GM12878 (cell line): ENCODE data around the gene SCARB1. TPM values are rescaled to one million over a fixed set of nuclear protein-coding genes. Genes with fewer than 3 reads are reported as not detected.
A peak's percentile ranks its signal among the peaks of the same experiment; 100 is the strongest.

ENCODE experiments used
- ATAC-seq: fragments of 200-7000 bp; cut with Tn5 transposase; 3 replicates; pipeline ENCODE4 v1.9.1; 2020; ENCODE audit warnings: mild to moderate bottlenecking, moderate library complexity
- BruUV-seq: library from RNA; stranded (reverse); fragments of 400-500 nt; replicated peaks from 2 replicates; lab custom pipeline; 2021; lab: Mats Ljungman, UMichigan
- CTCF ChIA-PET: fragments of 300-600 bp; sonication (Branson Sonifier 250); formaldehyde crosslinking; extraction: SDS; loops from one replicate; lab custom pipeline; 2021; ENCODE audit warnings: inconsistent platforms; lab: Yijun Ruan, JAX
- POLR2A ChIA-PET: fragments of 350-600 bp; formaldehyde crosslinking; extraction: SDS; loops from one replicate; lab custom pipeline; 2021; ENCODE audit warnings: inconsistent platforms; lab: Charles Lee
- RAD21 ChIA-PET: fragments of 300-600 bp; sonication (Branson Sonifier 250); formaldehyde crosslinking; loops from one replicate; lab custom pipeline; 2023; ENCODE audit warnings: antibody characterized with exemption; ENCODE audit not compliant: unreplicated experiment; lab: Charles Lee
- SMC1A ChIA-PET: fragments of 300-600 bp; sonication (Branson Sonifier 250); formaldehyde crosslinking; loops from one replicate; lab custom pipeline; 2023; ENCODE audit not compliant: unreplicated experiment, uncharacterized antibody; lab: Charles Lee
- DNase-seq: peaks from one replicate; pipeline ENCODE4 v3.0.0-alpha.2; 2011; ENCODE audit warnings: low read depth, low spot score
- FAIRE-seq: peaks from 3 replicates; lab custom pipeline; 2011; peaks lifted over from hg19 to GRCh38; lab: Jason Lieb, UNC
- H2AFZ ChIP-seq: 2 replicates; pipeline ENCODE4 v1.6.0; 2011; ENCODE audit warnings: low read depth, low read length, control low read depth; ENCODE audit not compliant: control insufficient read depth
- H3K27ac ChIP-seq: 2 replicates; pipeline ENCODE4 v1.5.1; 2011; ENCODE audit warnings: control low read depth; ENCODE audit not compliant: control insufficient read depth, insufficient read depth
- H3K27me3 ChIP-seq, 2 experiments: replicated peaks in 1 of 2; 2 replicates each; pipeline versions ENCODE4 v1.6.0 to v1.6.1; 2011; ENCODE audit warnings: low read length in 1 of 2; ENCODE audit not compliant: control insufficient read depth in 2 of 2, insufficient read depth in 2 of 2
- H3K36me3 ChIP-seq, 2 experiments: 2 replicates each; pipeline ENCODE4 v1.5.1; 2011; ENCODE audit warnings: low read length in 1 of 2; ENCODE audit not compliant: control insufficient read depth in 2 of 2, insufficient read depth in 2 of 2
- H3K4me1 ChIP-seq: 2 replicates; pipeline ENCODE4 v1.6.1; 2011; ENCODE audit warnings: mild to moderate bottlenecking, low read length, moderate library complexity, mixed read lengths; ENCODE audit not compliant: control insufficient read depth, insufficient read depth
- H3K4me2 ChIP-seq: 2 replicates; pipeline ENCODE4 v1.6.0; 2011; ENCODE audit warnings: control low read depth; ENCODE audit not compliant: control insufficient read depth, insufficient read depth
- H3K4me3 ChIP-seq: fragments of 200-600 bp; sonication (generic); 2 replicates; pipeline ENCODE4 v1.5.1; 2016
- H3K79me2 ChIP-seq: 2 replicates; pipeline ENCODE4 v1.6.0; 2011; ENCODE audit warnings: low read length; ENCODE audit not compliant: control insufficient read depth, insufficient read depth
- H3K9ac ChIP-seq: 2 replicates; pipeline ENCODE4 v1.8.0; 2011; ENCODE audit warnings: low read length, control low read depth, mixed read lengths; ENCODE audit not compliant: control insufficient read depth, insufficient read depth
- H3K9me3 ChIP-seq: replicated peaks from 3 replicates; pipeline ENCODE4 v1.5.1; 2011; ENCODE audit warnings: mild to moderate bottlenecking, low read length; ENCODE audit not compliant: control insufficient read depth, insufficient read depth
- H4K20me1 ChIP-seq: 2 replicates; pipeline ENCODE4 v1.6.0; 2011; ENCODE audit not compliant: control insufficient read depth, insufficient read depth
- EGR1 ChIP-seq, 2 experiments: IDR thresholded peaks; 1 replicate in 1 of 2; 2 replicates in 1 of 2; pipeline ENCODE4 v1.6.1; 2011 to 2012; ENCODE audit warnings: low read depth in 2 of 2, low read length in 2 of 2, borderline replicate concordance in 1 of 2, mild to moderate bottlenecking in 1 of 2, moderate library complexity in 1 of 2
- ETV6 ChIP-seq, 2 experiments: fragments of 450-650 bp in 1 of 2; IDR thresholded peaks in 1 of 2; conservative IDR thresholded peaks in 1 of 2; 2 replicates each; pipeline ENCODE4 v1.6.1; 2014; ENCODE audit warnings: antibody characterized with exemption in 1 of 2, borderline replicate concordance in 1 of 2, low read depth in 1 of 2, mild to moderate bottlenecking in 1 of 2, moderate library complexity in 1 of 2
- FOXM1 ChIP-seq: IDR thresholded peaks from 2 replicates; pipeline ENCODE4 v1.6.1; 2012; ENCODE audit warnings: low read depth, mild to moderate bottlenecking, inconsistent platforms, low read length, moderate library complexity
- GATAD2B ChIP-seq: fragments of 450-650 bp; conservative IDR thresholded peaks from 2 replicates; pipeline ENCODE4 v1.6.1; 2017; ENCODE audit warnings: low read depth, mild to moderate bottlenecking, moderate library complexity
- JUND ChIP-seq: IDR thresholded peaks from 2 replicates; pipeline ENCODE4 v1.6.1; 2012; ENCODE audit warnings: low read depth, mild to moderate bottlenecking, low read length, improper control_type of control experiment, moderate library complexity
- MEF2A ChIP-seq: IDR thresholded peaks from 2 replicates; pipeline ENCODE4 v1.6.1; 2011; ENCODE audit warnings: low read depth, mild to moderate bottlenecking, low read length, moderate library complexity; ENCODE audit not compliant: insufficient read depth
- RELB ChIP-seq: fragments of 450-650 bp; IDR thresholded peaks from 2 replicates; pipeline ENCODE4 v1.6.1; 2017; ENCODE audit warnings: low read depth, mild to moderate bottlenecking, moderate library complexity
- RUNX3 ChIP-seq: IDR thresholded peaks from 2 replicates; pipeline ENCODE4 v1.6.1; 2012; ENCODE audit warnings: low read length, inconsistent platforms
- SIN3A ChIP-seq: IDR thresholded peaks from 2 replicates; pipeline ENCODE4 v1.6.1; 2012; ENCODE audit warnings: low read depth, low read length, improper control_type of control experiment
- SMAD1 ChIP-seq: fragments of 450-650 bp; IDR thresholded peaks from 2 replicates; pipeline ENCODE4 v1.6.1; 2018; ENCODE audit warnings: mild to moderate bottlenecking, low read depth; ENCODE audit not compliant: partially characterized antibody
- SUZ12 ChIP-seq: fragments of 200-600 bp; sonication (generic); IDR thresholded peaks from one replicate; pipeline ENCODE4 v1.6.1; 2018; ENCODE audit warnings: antibody characterized with exemption, mild to moderate bottlenecking; ENCODE audit not compliant: unreplicated experiment
- TCF3 ChIP-seq: IDR thresholded peaks from 2 replicates; pipeline ENCODE4 v1.6.1; 2012; ENCODE audit warnings: low read depth, mild to moderate bottlenecking, low read length, borderline replicate concordance; ENCODE audit not compliant: insufficient read depth
- WGBS: methylation state at CpG from one replicate; pipeline ENCODE4 v1.1.6; 2016; ENCODE audit warnings: low lambda C conversion rate; ENCODE audit not compliant: insufficient replicate concordance, insufficient coverage; ENCODE audit errors: missing lambda C conversion rate; 5-methylcytosine and 5-hydroxymethylcytosine counted together
- in situ Hi-C: fragments of 300-500 bp; cut with MboI; formaldehyde crosslinking; loops from 9 replicates; pipeline ENCODE4 v1.14.3; 2018; ENCODE audit warnings: mixed read lengths
- intact Hi-C: fragments of 100-400 bp; cut with micrococcal nuclease; formaldehyde crosslinking; loops from one replicate; pipeline ENCODE4 v1.14.2; 2022; ENCODE audit not compliant: unreplicated experiment
- polyA plus RNA-seq, 11 experiments: library from polyadenylated mRNA; depleted of rRNA in 4 of 11; unstranded in 6 of 11; stranded (reverse) in 5 of 11; fragments of >200 nt; fragmentation: Nextera tagmentation in 4 of 11; fragmentation: Illumina TruSeq in 1 of 11; extraction: Ambion mirVana in 4 of 11; extraction: Trizol in 1 of 11; gene quantifications; 1 replicate in 1 of 11; 2 replicates in 10 of 11; pipeline versions ENCODE4 v1.2.1 to v1.2.3, GENCODE V29; 2011 to 2016; ENCODE audit warnings: inconsistent platforms in 2 of 11, missing spikeins in 2 of 11, low read depth in 1 of 11
- total RNA-seq, 4 experiments: library from RNA; depleted of rRNA in 3 of 4; stranded (reverse); fragments of >200 nt in 3 of 4; fragmentation: Illumina TruSeq in 1 of 4; extraction: Trizol in 1 of 4; gene quantifications; 2 replicates each; pipeline versions ENCODE4 v1.2.1 to v1.2.3, GENCODE V29; 2013 to 2021
- TF ChIP-seq, protein P1 (sequence below): IDR thresholded peaks from 2 replicates; pipeline ENCODE4 v1.6.1; 2012; ENCODE audit warnings: mild to moderate bottlenecking, low read depth, low read length
- TF ChIP-seq, protein P2 (sequence below): fragments of 450-650 bp; IDR thresholded peaks from 2 replicates; pipeline ENCODE4 v1.6.1; 2017; ENCODE audit warnings: mild to moderate bottlenecking, moderate library complexity

Gene SCARB1
- total and polyA plus RNA-seq, 10 of the 15 experiments (the other 5 are each of a cell fraction or from before 2014, with no cell fraction given), result 0.34 to 104 (median 63.1) TPM

GRCh38 chr12:124780336-124780735 is 83.3 kb downstream of the SCARB1 start:
- ATAC-seq (peak; percentile 12; the same call in 2 of the 3 replicates), DNase-seq (no peak), FAIRE-seq (no peak)
- H2AFZ ChIP-seq, result no peak overlapping the region
- peaks cover 39% of the 10 kb centered on the region for H3K4me1 ChIP-seq
- ChIA-PET POLR2A (no interaction called here), SMC1A (interaction anchor here (0.9 kb wide), 1 partner anchor 216 kb away, joined by 3 read pairs; no protein-coding TSS in a partner anchor), CTCF (interaction anchor here (1.4 to 2.2 kb wide), 2 partner anchors 15 to 127 kb away, joined by 4 to 10 read pairs; no protein-coding TSS in a partner anchor), RAD21 (interaction anchor here (0.6 to 1.2 kb wide), 2 partner anchors 17 to 139 kb away, joined by 3 read pairs; no protein-coding TSS in a partner anchor)
- no TSS peak for BruUV-seq
- H3K9me3 ChIP-seq, result no peaks in the 10 kb centered on the region; the same call in 1 of the 3 replicates
- in situ Hi-C loops (no loop called here), intact Hi-C loops (no loop called here)
- peaks cover 12 to 25% of the 10 kb centered on the region in 2 experiments; a peak in 3 of 4 replicates for H3K36me3 ChIP-seq
- H3K4me3 ChIP-seq, result no peak overlapping the region
- H3K27me3 ChIP-seq, result no peaks in the 10 kb centered on the region
- WGBS, result 100% methylated on average over 3 of the region's 3 CpGs
- H3K4me2 ChIP-seq, result peak overlapping the region; percentile 20; the same call in 1 of the 2 replicates
- H4K20me1 ChIP-seq, result no peaks in the 10 kb centered on the region
- peak overlapping the region; percentile 71 for H3K27ac ChIP-seq
- no peaks in the 10 kb centered on the region for H3K79me2 ChIP-seq
- H3K9ac ChIP-seq, result peak overlapping the region; percentile 21; the same call in 1 of the 2 replicates
- TF ChIP-seq, protein P1, sequence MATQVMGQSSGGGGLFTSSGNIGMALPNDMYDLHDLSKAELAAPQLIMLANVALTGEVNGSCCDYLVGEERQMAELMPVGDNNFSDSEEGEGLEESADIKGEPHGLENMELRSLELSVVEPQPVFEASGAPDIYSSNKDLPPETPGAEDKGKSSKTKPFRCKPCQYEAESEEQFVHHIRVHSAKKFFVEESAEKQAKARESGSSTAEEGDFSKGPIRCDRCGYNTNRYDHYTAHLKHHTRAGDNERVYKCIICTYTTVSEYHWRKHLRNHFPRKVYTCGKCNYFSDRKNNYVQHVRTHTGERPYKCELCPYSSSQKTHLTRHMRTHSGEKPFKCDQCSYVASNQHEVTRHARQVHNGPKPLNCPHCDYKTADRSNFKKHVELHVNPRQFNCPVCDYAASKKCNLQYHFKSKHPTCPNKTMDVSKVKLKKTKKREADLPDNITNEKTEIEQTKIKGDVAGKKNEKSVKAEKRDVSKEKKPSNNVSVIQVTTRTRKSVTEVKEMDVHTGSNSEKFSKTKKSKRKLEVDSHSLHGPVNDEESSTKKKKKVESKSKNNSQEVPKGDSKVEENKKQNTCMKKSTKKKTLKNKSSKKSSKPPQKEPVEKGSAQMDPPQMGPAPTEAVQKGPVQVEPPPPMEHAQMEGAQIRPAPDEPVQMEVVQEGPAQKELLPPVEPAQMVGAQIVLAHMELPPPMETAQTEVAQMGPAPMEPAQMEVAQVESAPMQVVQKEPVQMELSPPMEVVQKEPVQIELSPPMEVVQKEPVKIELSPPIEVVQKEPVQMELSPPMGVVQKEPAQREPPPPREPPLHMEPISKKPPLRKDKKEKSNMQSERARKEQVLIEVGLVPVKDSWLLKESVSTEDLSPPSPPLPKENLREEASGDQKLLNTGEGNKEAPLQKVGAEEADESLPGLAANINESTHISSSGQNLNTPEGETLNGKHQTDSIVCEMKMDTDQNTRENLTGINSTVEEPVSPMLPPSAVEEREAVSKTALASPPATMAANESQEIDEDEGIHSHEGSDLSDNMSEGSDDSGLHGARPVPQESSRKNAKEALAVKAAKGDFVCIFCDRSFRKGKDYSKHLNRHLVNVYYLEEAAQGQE, result no peak
- TF ChIP-seq FOXM1 (no peak), TCF3 (no peak), GATAD2B (no peak), SMAD1 (no peak), MEF2A (no peak), SUZ12 (no peak), JUND (no peak), SIN3A (no peak), ETV6 (conservative IDR thresholded peaks at IDR 0.05 in 1 of 2, IDR thresholded peaks at IDR 0.05 in 1 of 2; ENCODE audit: borderline replicate concordance in 1 of 2, low read depth in 1 of 2) (no peak), EGR1 (IDR thresholded peaks at IDR 0.05; ENCODE audit: borderline replicate concordance in 1 of 2, low read depth in 2 of 2, low read length in 2 of 2) (no peak), RELB (no peak), RUNX3 (no peak)
- TF ChIP-seq, protein P2, sequence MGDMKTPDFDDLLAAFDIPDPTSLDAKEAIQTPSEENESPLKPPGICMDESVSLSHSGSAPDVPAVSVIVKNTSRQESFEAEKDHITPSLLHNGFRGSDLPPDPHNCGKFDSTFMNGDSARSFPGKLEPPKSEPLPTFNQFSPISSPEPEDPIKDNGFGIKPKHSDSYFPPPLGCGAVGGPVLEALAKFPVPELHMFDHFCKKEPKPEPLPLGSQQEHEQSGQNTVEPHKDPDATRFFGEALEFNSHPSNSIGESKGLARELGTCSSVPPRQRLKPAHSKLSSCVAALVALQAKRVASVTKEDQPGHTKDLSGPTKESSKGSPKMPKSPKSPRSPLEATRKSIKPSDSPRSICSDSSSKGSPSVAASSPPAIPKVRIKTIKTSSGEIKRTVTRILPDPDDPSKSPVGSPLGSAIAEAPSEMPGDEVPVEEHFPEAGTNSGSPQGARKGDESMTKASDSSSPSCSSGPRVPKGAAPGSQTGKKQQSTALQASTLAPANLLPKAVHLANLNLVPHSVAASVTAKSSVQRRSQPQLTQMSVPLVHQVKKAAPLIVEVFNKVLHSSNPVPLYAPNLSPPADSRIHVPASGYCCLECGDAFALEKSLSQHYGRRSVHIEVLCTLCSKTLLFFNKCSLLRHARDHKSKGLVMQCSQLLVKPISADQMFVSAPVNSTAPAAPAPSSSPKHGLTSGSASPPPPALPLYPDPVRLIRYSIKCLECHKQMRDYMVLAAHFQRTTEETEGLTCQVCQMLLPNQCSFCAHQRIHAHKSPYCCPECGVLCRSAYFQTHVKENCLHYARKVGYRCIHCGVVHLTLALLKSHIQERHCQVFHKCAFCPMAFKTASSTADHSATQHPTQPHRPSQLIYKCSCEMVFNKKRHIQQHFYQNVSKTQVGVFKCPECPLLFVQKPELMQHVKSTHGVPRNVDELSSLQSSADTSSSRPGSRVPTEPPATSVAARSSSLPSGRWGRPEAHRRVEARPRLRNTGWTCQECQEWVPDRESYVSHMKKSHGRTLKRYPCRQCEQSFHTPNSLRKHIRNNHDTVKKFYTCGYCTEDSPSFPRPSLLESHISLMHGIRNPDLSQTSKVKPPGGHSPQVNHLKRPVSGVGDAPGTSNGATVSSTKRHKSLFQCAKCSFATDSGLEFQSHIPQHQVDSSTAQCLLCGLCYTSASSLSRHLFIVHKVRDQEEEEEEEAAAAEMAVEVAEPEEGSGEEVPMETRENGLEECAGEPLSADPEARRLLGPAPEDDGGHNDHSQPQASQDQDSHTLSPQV, result no peak
